Fibroblast of skin of back (primary cell): ENCODE results near the gene SPEF1.
A peak's percentile ranks its signal among the peaks of the same experiment; 100 is the strongest.

Experiments used
- DNase-seq: peaks from one replicate; pipeline ENCODE4 v3.0.0-alpha.2; 2013

The SPEF1 gene

DNA sequence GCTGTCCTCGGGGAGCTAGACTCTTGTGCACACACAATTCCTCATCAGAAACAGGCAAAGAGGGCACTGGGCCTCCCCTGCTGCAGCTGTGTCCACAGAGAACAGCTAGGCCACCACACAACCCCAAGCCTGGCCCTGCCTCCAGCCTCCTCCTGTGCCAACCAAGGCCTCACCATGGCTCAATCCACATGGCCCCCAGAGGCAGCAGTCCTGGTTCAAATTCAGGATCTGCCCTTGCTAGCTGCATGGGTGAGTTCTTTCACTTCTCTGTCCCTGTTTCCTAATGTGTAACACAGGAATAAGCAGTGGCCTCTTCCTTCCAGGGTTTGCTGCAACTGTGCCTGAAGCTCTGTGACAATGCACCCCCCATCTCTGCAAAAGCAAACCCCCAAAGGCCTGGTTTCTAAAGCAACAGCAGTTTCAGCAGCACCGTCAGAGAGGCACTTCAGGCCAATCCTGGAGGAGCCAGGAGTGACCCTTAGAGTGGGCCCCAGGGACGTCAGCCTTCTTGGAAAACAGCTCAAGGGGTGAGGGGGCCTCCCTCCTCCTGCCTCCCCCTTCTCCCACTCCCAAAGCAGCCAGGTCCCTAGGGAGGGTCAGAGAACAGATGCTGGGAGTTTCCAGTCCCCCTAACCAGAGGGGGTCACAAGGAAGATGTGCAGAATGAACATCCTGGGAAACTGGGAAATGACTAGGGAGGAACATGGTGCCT lies 15.9 kb downstream of the SPEF1 start:
- DNase-seq: no peak

DNA sequence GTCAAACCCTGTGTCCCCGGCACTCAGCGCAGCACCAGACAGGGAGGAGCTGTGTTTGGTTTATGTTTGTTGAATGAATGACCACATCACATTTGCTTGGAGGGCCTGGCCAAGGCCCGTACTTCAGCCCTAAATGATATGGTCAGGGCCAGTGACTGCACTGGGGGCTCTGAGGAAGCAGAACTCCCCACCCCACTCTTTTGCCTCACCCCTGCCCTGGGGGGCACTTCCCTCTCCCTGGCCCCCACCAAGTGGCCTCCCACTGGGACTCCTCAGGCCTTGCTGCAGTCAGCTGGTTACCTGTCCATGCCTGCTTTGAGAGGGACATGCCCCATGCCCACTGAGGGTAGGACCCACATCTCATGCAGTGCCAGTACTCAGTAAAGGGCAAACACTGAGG lies 16.6 kb downstream of the SPEF1 start:
- DNase-seq: no peak

DNA sequence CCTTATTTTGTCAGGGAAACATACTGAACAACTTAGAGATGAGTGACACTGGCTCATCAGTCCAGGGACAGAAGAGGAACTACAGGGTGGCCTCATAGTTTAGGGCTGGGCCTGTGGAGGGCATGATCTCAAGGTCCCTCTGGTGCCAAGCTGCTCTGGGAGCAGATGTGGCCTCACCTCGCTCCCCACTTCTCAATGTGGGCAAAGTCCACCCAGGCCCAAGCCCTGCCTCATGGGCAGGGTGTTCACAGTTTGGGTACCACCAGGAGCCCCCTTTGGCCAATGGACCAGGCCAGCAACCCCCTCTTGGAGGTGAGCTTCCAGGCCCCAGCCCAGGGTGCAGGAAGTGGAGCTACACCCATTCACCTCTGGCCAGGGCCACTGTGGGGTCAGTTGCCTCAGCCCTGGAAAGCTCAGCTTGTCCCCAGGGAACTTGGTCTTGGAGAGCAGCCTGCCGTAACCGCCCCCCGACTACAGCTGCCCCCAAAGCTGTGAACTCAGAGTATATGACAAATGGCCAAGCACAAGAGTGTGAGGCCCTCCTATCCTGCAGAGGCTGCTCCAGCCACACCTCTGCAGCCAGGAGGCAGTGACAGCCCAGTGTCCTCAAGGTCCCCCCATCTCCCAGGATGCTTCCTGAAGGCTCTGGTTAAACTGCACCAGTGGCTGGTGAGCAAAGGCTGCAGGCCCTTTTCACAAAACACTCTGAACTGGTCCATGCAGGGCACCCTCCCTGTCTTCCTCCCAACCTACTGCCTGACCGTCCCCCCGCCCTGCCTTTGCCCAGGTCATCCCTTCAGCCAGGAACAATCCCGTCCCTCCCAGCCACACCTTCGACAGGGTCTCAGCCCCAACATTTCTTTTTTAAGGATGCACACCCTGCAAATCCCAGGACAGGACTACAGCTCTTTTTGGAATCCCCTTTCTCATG lies 17.3 kb downstream of the SPEF1 start:
- no peak for DNase-seq

DNA sequence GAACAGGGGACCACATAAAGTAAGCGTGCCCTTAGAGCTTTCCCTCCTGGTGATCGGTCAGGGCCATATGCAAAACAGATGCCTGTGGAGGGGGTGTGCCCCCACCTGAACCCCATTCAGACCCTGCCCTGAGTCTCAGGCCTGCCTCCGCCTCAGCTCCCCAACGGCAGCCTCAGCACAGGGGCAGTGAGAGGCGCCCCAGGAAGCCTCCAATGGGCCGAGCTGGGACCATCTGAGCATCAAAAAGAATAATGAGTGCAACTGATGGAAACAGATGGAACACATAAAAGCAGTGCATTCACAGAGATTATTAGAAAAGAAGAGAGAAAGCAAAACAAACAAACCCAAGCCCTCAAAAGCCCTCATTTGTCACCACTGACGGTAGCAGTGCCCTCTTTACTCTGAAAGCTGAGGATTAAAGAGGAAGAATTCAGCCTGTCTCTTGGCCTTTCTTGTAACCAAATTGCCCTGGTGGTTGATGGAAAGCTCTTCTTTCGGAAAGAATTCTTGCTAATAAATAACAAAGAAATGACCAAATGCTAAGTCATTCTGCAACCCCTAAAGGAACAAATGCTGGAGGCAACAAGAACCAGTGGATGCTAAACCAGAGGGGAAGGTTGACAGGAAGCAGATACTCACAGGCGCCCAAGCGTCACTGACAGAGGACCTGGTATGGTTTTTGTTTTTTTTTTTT lies 20.4 kb downstream of the SPEF1 start:
- no peak for DNase-seq

DNA sequence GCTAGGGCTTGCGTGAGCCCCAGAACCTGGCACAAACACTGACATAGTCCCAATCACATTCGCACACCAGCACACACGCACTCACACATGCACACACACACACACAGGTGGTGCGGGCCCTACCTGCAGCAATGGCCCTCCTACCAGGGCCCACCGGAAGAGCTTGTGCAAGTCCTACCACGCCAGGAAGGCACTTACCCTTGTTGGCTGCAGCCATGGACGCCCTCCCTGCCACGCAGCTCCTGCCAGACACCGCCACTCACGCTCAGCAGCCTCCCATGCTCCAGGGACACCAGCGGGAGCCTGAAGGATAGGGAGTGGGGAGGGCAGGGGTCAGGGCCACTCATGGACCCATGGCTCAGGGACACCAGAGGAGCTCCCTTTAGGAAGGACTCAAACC lies 21.4 kb downstream of the SPEF1 start:
- DNase-seq: no peak

DNA sequence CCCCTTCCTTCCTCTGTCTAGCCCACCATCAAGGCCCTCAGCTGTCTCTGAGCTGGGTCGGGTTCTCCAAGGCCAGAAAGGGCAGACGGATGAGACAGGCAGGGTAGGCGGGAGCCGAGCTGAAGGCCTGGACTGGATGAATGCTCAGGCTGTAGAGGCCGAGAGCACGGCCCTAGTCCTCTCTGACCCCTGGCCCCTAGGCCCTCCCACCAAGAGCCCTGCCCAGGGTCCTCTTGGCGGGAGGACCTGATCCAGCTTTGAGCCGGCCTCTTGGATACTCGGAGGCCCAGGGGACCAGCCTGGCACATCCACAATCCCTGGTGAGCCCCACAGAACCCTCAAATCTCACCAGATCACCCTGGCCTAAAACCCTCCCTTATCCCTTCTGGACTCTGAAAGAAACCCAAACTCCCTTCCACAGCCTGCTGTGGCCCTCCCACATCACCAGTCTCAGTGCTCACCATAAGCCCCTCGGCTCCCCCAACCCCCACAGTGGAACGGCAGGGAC lies 21.9 kb downstream of the SPEF1 start:
- DNase-seq: no peak

DNA sequence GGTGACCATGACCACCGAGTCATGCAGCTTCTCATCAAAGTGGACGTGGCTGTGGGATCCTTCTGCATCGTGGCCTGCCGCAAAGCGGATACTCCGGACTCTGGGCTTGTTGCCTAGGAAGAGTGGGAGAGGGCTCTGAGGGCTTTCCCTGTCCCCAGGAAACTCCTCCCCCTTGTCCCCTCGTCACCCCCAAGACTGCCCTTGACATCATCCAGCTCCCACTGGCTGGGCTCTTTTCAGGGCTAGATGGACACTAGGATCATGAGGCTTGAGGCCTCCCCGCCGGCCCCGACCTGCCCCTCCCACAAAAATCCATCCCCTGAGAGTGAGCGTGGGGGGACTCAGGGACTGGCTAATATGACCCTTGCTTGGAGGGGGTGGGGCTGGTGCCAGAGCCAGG lies 22.7 kb downstream of the SPEF1 start:
- no peak for DNase-seq

DNA sequence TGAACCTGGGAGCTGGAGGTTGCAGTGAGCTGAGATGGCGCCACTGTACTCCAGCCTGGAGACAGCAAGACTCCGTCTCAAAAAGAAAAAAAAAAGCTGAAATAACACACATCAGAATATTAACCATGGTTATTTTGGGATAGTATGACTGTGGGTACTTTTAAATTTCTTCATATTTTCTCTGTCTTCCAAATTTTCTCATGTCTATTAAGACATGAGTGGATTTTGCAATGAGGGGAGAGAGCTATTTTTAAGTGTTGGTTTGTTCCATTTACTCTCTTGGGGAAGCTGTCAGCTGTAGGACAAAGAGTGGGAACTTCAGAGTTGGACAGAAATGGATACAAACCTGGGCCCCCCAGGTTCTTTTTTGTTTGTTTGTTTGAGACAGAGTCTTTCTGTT lies 24.0 kb downstream of the SPEF1 start:
- no peak for DNase-seq

DNA sequence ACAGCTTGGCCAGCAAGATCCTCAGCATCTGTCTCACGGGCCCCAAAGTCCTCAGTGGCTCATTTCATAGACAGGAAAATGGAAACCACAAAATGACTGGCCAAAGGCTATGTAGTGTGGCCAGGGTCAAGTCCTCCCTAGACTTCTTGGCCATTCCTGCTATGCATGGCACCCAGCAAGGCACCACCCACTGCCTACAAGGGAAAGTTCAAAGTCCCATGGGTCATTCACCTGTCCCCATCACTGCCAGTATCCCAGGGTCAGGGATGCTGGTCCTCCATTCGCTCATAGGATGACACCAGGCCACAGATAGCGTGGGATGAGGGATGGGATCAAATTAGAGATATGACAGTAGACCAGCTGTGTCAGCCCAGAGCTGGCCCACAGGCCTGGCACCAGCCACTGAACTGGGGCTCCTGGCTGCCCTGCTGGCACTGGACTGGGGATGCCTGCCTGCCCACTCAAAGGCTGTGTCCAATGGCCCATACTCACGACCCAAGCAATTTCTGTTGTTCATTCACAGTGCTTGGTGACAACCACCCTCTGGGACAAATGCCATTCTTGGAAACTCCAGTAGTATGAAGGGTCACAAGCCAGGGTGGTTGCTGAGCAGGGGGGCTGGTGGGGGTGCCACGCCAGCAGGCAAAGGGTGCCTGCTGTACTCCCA lies 25.3 kb downstream of the SPEF1 start:
- no peak for DNase-seq

DNA sequence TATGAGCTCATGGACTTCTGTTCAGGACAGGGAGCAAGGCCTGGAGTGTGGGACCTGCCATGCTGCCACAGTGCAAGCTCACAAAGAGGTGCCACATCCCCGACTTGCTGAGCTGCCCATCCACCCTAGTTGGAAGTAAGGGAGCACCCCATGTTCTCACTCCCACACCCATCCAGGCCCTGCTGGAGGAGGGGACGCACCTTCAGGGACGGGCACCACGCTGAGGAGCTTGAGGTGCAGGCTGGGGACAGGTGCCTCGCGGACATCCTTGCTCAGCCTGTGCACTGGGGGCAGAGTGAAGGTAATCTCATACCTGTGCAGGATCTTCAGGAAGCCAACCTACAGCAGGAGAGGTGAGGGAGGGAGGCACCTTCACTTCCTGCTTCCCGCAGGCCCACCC lies 26.0 kb downstream of the SPEF1 start:
- no peak for DNase-seq

DNA sequence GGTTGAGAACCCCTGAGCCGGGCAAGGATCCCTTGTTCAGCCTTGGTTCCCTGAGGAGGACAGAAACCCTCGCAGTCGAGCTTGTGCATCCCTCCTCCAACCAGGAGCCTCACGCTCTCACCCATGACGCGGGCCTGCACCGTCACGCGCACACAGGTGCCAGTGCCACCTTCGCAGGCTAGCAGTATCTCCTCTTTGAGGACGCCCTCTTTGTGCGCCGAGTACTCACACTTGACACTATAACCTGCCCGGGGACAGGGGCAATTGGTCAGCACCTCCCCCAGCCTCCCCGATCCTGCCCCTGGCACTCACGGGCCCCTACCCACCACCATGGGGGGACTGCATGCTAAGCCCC lies 27.0 kb downstream of the SPEF1 start:
- DNase-seq: no peak

DNA sequence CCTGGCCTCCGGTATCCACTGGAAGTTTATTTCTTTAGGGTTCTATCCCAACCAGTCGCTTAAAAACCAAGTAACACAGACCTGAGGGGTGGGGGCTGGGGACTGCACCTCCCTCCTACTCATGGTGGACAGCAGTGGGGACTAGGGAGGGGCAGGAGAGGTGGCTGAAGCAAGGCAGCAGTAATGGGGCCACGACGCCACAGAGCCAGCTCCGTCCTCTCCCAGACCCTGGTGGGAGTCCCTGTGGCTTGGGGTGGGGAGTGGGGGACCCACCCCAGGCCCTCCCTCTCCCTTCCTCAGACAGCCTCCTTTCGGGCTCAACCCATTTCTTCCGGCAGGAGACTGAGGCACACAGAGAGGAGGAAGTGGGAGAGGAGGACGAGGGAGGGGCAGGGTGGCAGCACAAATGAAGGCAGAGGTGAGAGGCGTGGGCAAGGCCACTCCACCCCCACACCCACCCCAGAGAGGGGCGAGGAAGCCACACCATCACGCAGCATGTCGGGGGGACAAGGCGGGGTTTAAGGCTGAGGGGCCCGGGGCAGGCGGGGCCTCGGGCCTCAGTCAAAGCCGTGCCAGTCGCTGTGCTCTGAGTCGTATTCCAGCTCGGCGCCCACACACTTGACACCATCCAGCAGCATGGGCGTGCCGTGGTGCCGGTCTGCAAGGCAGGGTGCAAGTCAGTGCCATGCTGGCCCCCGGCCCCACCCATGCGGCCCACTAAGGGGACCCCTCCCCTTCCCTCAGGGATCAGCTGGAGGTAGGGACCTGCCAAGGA lies 27.6 kb downstream of the SPEF1 start:
- DNase-seq: no peak

DNA sequence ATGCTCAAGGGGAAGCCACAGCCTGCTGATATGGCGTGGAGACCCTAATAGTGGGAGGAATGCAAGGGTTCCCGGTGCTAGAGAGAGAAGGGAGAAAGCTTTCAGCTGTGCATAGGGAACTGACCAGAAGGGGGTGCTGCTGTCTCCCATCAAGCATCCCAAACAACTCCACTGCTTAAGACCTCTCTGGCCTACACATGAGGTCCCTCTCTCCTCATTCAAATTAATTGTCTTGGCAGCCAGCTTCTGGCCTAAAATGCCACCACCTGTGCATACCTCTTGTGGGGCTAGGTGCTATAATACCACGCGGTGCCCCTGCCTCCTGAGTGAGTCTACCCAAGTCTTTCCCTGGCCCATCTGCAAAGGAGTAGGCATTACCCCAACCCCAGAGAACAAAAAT lies 28.1 kb downstream of the SPEF1 start:
- peak; percentile 59 for DNase-seq

DNA sequence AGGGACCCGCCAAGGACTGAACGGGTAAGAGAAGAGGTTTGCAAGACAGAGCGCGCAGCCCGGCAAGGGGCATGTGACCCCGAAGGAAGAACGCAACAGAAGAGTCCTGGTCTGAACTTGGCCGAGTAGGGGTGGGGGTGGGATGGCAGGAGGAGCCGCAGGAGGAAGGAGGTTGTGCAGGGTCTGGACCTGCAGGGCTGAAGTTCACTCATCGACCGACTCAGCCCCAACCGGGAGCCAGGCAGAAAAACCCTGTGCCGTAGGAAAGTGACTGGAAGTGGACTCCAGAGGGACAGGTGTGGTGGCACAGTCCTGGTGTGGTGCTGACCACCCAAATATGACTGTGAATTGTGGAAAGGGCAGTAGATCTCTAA lies 28.9 kb downstream of the SPEF1 start:
- DNase-seq: no peak

DNA sequence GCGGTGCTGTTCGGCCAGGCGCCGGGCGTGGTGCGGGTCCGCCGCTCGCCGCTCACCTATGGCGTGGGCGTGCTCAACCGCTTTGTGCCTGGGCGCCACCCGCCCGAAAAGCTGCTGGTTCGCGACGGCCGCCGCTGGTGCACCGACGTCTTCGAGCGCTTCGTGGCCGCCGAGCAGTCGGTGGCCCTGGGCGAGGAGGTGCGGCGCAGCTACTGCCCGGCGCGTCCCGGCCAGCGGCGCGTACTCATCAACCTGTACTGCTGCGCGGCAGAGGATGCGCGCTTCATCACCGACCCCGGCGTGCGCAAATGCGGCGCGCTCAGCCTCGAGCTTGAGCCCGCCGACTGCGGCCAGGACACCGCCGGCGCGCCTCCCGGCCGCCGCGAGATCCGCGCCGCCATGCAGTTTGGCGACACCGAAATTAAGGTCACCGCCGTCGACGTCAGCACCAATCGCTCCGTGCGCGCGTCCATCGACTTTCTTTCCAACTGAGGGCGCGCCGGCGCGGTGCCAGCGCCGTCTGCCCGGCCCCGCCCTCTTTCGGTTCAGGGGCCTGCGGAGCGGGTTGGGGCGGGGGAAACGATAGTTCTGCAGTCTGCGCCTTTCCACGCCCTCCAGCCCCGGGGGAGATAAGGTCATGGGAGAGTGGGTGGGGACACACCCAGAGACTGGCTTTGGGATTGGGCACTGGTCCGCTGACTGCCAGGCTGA lies 29.4 kb downstream of the SPEF1 start:
- DNase-seq: no peak

DNA sequence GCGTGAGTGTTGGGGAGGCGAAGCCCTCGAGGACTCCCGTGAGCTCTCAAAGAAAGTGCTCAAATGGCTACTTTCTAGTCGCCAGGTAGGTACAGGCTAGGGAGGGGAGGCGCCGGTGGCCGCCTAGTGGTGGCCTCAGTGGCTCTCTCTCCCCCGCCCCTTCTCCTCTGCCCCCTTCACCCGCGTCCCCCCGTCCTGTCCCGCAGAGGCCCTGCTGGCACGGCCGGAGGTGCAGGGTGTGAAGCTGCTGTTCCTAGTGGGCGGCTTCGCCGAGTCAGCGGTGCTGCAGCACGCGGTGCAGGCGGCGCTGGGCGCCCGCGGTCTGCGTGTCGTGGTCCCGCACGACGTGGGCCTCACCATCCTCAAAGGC lies 30.0 kb downstream of the SPEF1 start:
- no peak for DNase-seq

DNA sequence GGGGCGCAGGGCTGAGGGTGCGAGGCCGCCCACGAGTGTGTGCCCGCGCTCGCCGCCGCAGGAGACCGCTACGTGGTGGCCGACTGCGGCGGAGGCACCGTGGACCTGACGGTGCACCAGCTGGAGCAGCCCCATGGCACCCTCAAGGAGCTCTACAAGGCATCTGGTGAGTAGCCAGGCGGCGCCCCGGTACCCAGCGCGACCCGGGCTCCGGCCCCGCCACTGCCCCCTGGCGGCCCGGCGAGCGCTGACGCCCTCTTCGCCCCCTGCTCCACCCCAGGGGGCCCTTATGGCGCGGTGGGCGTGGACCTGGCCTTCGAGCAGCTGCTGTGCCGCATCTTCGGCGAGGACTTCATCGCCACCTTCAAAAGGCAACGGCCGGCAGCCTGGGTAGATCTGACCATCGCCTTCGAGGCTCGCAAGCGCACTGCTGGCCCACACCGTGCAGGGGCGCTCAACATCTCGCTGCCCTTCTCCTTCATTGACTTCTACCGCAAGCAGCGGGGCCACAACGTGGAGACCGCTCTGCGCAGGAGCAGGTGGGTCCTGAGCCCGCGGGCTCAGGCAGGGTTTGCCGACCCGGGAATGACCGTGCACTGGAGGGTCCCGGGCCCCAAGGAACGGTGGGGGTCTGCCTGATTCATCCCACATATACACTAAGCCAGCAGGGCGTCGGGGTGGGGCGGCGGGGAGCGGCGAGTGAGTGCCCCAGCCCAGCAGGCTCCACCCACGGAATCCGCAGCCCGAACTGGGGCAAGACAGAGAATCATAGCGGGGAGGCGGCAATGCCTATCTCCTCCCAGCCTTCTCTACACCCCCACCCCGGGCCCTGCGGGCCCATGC lies 31.3 kb downstream of the SPEF1 start:
- no peak for DNase-seq

DNA sequence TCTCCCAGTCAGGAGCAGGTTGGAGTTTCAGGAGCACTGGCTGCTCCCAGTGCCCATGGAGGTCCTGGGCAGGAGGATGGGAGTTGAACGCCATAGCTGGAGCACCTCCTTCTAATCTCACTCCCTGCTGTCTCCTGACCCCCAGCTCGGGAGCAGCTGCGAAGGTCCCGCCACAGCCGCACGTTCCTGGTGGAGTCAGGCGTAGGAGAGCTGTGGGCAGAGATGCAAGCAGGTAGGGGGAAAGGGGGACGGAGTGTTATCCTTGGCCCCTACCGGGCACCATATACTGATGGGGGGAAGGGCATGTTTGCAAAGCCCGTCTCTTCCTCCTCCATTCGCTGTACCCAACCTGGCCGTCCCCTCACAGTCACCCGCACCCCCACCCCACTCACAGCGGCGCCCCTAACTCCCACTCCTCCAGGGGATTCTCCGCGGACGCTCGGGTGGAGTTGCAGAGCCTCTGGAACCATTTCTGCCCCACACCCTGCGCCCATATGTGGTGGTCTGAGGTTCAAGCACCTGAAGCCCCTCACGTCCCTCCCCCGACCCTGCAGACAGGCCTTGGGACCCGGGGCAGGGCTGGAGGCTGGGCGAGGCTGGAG lies 32.1 kb downstream of the SPEF1 start:
- no peak for DNase-seq

DNA sequence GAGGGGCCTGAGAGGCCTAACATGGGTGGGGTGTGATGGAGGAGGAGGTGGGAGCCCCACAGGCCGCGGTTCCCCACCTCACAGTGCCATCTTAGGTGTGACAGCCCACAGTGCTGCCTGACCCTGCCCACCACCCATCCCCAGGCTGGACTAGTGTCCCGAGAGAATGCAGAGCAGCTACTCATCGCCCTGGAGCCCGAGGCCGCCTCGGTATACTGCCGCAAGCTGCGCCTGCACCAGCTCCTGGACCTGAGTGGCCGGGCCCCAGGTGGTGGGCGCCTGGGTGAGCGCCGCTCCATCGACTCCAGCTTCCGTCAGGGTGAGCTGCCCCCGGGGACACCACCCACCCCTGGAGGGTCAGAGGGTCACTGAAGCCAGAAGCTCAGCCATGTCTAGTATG lies 33.2 kb downstream of the SPEF1 start:
- DNase-seq: no peak

DNA sequence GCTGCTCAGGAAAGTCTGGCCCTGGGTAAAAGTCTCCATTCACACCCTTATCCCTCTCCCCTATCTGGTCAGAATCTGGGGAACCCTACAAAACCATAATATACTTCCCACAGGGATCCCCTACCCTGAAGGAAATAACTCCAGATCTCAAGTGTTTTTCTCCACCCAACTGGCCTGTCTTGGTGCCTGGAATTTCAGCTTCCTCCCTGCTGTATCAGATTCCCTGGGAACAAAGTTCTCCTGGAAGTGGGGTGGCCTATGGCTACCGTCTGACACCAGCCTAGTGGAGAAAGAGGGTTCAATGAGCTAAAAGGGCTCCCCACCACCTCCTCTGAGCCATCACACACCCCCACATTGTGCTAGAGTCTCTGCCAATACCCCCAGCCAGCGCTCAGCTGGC lies 33.8 kb downstream of the SPEF1 start:
- no peak for DNase-seq
